ENCODE results near the gene PCSK1.
A peak's percentile ranks its signal among the peaks of the same experiment; 100 is the strongest.
"Not testable (repeated sequence)": the region's sequence is repeated elsewhere in the genome, so short reads cannot be mapped to it uniquely, and the experiment has no call there.

The PCSK1 gene

GRCh38 chr5:96425443-96425842, 7.6 kb downstream of the PCSK1 start:
- no peak for DNase-seq

GRCh38 chr5:96415897-96416296, 17.2 kb downstream of the PCSK1 start:
- no peak for DNase-seq

GRCh38 chr5:96412868-96413449, 20.1 kb downstream of the PCSK1 start:
- DNase-seq = no peak

- no peak for DNase-seq
These were observed 23.0 kb downstream of the PCSK1 start for GRCh38 chr5:96410013-96410412.

GRCh38 chr5:96408841-96409538, 24.1 kb downstream of the PCSK1 start:
- DNase-seq = no peak

GRCh38 chr5:96408210-96408777, 24.8 kb downstream of the PCSK1 start:
- DNase-seq = peak; percentile 1

GRCh38 chr5:96407436-96407835, 25.6 kb downstream of the PCSK1 start:
- DNase-seq = no peak

- peak; percentile 61 for DNase-seq
These were observed 28.7 kb downstream of the PCSK1 start for GRCh38 chr5:96404191-96404867.

GRCh38 chr5:96402500-96402899, 30.5 kb downstream of the PCSK1 start:
- no peak for DNase-seq

GRCh38 chr5:96396878-96397277, 36.2 kb downstream of the PCSK1 start:
- no peak for DNase-seq

- DNase-seq = not testable (repeated sequence)
These were observed 37.8 kb downstream of the PCSK1 start for GRCh38 chr5:96395295-96395694.

GRCh38 chr5:96391921-96392320, 41.1 kb downstream of the PCSK1 start:
- no peak for DNase-seq

- DNase-seq = no peak
These were observed 44.9 kb downstream of the PCSK1 start for GRCh38 chr5:96388176-96388575.

GRCh38 chr5:96387616-96388015, 45.4 kb downstream of the PCSK1 start:
- no peak for DNase-seq

- no peak for DNase-seq
These were observed 47.5 kb downstream of the PCSK1 start for GRCh38 chr5:96385538-96385937.

GRCh38 chr5:96384353-96384752, 48.7 kb downstream of the PCSK1 start:
- DNase-seq = no peak

- DNase-seq = no peak
These were observed 51.5 kb downstream of the PCSK1 start for GRCh38 chr5:96381526-96381925.

GRCh38 chr5:96379896-96380295, 53.2 kb downstream of the PCSK1 start:
- DNase-seq = no peak

GRCh38 chr5:96377597-96377996, 55.5 kb downstream of the PCSK1 start:
- no peak for DNase-seq

- no peak for DNase-seq
These were observed 55.9 kb downstream of the PCSK1 start for GRCh38 chr5:96377167-96377566.

GRCh38 chr5:96374653-96375052, 58.4 kb downstream of the PCSK1 start:
- no peak for DNase-seq

GRCh38 chr5:96373381-96373733, 59.7 kb downstream of the PCSK1 start:
- DNase-seq = no peak

- no peak for DNase-seq
These were observed 60.2 kb downstream of the PCSK1 start for GRCh38 chr5:96372726-96373380.

GRCh38 chr5:96370976-96371375, 62.1 kb downstream of the PCSK1 start:
- DNase-seq = no peak

Data from hematopoietic multipotent progenitor cell treated with erythropoietin and hydrocortisone succinate and interleukin-3 and kit ligand, for 6 days (in vitro differentiated cells).